Femur (tissue), 1 donor: ENCODE results near the gene CDH15.
A peak's percentile ranks its signal among the peaks of the same experiment; 100 is the strongest.

ENCODE experiments used
- DNase-seq: peaks from one replicate; pipeline ENCODE4 v3.0.0-alpha.2; 2017

CDH15 gene

DNA sequence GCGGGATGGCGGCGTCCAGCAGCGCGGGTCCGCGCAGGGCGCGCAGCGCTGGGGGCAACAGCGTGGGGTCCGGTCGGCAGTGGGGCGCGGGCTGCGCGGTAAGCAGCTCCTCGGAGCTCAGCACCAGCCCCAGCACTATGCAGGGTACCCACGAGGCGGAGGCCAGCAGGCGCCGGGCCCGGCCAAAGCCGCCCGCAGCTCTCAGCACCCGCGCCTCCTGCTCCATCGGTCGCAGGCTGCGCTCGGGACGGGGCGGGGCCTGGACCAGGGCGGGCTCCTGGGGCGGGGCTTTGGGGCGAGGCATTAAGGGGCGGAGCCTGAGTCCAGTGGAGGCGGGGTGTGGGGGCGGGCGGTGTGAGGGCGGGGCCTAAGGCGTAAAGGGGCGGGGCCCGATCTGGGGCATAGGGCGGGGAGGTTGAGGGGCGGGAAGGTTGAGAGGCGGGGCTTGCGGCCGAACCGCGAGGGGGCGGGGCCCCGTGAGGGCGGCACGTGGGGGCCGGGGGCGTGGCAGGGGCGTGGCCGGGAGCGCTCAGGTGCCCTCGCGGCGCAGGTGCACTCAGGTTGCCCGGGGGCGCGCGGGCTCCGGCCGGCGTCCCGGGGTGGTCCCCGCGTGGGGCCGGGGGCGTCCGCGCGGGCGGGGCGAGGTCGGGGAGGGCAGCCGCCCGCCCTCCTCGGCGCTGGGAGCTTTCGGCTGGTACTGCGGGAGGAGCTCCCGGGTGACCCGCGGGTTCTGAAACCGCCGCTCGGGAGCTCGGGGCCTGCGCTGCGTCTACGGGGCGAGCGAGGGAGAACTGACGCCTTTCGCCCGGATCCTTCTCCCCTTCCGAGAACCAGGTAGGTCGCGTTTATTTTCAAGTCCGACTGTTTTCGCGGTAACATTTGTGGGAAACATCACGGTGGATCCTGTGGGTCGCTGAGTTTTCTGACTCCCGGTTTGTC is 30.2 kb downstream of the CDH15 start:
- DNase-seq: peak; percentile 78

DNA sequence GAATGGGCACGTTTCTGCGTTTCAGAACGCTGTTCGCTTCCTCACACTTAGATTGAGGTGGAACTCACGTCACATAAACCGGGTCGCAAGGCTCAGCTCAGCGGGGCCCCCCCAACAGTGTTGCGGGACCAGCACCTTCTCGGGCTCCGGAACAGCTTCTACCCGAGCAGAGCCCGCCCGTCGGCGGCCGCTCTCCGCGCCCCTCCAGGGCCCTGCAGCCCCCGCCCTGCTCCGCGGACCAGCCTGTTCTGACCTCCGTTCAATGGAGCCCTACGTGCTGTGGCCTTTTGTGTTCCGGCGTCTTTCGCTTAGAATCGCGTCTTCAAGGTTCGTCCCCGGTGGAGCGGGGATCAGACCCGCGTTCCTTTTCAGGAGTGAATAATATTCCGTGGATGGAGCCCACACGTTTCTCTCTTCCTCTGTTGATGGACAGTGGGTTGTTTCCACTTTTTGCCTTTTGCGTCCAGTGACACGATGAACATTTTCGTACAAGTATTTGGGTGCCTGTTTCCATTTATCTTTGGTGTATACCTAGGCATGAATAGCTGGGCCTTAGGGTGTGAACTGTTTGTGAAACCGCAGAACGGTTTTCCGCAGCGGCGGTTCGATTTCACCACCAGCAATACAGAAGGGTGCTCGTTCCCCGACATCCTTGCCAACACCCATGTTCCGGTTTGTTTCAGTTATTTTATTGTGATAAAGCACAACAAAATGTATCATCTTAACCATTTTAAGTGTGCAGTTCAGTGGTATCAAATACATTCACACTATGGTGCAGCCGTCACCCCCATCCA is 31.1 kb downstream of the CDH15 start:
- DNase-seq: no peak

DNA sequence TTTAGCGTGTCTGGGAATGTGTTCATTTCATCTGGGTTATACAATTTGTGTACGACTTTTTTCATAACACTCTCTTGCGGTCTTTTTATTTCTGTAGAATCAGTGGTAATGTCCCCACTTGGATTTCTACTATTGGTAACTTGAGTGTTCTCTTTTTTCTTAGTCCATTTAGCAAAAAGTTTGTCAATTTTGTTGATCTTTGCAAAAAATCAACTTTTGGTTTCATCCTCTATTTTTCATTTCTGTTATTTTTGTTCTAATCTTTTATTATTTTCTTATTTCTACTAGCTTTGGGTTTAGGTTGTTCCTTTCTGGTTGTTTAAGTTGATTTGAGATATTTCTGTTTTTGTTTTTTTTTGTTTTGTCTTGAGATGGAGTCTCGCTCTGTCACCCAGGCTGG is 36.4 kb downstream of the CDH15 start:
- DNase-seq: no peak

DNA sequence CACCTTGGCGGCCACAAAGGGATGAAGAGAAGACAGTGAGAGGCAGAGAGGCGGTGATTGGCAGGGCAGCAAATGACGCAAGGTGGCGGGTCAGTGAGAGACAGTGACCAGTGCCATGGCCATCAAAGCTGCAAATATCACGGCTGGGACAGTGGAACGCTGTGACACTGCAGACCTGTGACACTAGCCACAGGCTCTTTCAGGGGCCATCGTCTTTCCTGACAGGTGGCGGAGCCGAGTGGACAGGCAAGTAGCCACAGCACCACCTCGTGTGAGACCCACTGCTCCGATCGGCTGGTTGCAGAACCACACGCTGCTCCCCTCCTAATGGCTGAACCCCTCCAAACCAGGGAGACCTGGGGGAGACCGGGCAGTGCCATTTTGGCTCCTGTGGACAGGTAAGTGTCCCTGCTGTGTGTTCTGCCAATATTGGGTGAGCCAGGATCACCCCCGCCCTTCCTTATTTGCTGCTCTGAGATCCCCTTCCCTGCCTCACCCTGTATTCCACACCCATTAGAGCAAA is 38.0 kb downstream of the CDH15 start:
- no peak for DNase-seq

DNA sequence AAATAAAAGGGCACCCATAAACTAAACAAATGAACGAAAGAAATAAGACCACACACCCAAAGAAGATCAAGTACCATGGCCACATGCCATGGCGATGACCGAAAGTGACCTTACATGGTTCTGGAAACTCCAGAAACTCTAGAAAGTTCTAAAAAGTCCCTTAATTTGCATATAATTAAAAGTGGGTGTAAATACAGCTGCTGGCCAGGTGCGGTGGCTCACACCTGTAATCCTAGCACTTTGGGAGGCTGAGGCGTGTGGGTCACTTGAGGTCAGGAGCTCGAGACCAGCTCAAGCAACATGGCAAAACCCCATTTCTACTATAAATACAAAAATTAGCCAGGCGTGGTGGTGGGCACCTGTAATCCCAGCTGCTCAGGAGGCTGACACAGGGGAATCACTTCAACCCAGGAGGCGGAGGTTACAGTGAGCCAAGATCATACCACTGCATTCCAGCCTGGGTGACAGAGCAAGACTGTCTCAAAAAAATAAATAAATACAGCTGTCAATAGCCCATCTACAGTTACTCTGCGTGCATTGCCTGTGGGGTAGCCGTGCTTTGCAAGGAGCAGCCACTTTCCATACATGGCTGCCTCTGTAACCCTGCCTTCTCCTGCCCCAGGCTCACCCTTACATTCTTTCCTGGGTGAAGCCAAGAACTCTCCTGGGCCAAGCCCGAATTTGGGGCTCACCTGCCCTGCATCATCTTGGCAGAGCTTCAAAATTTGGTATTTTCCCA is 38.8 kb downstream of the CDH15 start:
- DNase-seq: no peak

DNA sequence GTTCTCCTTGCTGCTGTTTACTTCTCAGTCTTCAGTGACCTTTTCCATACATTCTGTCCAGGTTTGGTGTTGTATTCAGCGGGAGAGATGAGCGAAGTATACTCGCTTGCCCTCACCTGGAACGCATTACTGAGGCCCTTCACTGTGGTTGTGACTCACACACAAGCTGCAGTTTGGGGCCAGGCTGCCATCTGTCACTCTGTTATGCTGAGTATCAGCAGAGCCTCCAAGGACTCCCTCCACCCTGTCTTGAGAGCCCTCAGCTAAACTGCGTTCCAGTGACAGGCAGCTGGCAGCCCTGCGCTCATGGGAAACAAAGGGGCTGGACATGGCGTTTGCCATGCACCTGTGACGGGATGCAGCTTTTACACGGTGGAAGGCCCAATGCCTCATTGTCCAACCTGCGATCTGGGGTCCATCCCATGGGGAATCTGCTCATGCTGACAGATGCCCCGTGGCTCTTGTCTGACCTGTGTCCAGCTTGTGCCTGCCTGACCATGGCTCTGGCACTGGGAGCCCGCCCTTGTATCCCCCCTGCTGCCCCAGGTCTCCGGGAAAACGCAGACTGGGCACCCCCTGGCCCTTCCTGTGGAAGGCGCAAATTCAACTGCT is 39.5 kb downstream of the CDH15 start:
- DNase-seq: no peak

DNA sequence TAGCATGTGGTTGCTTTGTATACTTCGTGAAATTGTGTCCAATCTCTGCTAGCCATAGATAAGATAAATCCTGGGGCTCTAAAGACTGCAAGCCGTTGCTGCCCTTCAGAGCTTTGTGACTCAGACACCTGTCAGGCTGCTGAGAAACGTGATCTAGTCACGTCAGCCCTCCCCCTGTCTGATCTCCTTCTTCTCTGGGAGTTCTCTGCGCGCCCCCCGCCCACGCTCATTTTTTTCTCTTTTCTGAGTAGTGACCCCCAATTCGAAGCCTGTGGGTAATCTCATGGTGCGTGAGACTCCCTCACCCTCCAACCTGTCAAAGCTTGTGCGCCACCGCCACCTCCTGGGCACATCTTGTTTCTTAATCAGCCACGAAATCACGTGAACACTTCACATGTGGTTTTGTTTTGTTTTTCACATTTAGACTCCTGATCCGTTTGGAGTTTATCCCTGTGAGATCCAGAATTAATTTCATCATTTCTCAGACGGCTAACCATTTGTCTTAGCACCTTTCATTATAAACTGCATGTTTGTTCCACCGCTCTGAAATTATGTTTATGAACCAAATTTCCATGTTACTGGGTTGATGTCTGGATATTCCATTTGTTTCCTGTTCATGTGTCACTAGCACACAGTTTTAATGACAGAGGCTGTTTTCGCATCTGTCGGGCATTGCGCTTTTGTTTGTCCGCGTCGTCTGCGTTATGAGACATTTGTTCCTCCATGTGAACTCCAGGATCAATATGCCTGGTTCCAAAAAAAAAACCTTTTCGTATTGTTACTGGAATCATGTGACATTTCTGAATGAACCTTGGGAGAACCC is 45.0 kb downstream of the CDH15 start:
- DNase-seq: peak; percentile 87

DNA sequence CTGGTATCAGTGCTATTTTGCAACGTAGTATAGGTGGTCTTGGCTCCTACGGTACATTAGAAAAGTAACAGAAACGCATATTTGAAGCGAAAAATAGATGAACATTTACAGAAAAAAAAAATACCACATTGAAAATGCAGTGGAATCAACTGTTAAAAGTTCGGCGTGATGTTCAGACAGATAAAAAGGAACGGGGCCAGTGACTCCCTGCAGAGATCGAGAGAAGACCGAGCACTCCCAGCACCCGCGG is 45.5 kb downstream of the CDH15 start:
- DNase-seq: no peak

DNA sequence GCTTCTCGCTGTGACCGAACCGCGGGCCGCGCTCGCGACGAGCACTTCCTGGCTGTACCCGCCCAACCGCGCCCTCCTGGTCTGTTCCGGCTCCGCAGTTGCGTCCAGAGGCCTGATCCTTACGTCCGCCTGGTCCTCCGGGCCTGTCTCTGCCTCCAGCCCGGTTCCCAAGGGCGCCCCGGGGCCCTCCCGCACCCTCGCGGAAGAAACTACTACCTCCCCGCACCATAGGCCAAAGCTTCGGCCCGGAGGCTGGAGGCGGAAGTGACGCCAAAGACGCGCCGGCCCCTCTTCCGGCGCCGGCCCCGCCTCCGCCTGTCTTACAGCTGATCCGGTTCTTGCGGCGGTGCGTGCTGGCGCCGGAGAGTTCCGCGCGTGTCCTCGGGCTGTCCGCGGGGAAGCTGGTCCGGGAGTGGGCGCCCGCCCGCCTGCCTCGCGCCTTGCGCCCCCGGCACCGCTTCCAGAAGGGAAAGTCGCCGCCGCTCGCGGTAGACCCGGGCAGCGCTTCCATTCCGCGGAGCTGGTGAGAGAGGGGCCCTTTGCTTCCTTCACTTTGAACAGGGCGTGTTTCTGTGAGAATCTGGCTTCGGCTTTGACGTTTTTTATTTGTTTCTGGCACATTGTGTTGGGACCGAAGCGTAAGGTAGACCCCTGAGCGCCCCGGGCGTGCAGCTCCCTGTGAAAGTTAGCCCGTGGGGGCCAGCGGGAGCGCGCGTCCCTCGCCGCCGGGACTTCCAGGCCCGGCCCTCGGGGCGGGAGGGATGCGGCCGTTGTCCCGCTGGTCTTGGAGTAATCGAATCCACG is 46.0 kb downstream of the CDH15 start, which contains the start of gene ZNF778:
ZNF778 (plus strand) TSS at position 316 of the 804 bp plus-strand sequence. CDS start 3,425 bp downstream, outside the sequence.
- DNase-seq: peak; percentile 91

DNA sequence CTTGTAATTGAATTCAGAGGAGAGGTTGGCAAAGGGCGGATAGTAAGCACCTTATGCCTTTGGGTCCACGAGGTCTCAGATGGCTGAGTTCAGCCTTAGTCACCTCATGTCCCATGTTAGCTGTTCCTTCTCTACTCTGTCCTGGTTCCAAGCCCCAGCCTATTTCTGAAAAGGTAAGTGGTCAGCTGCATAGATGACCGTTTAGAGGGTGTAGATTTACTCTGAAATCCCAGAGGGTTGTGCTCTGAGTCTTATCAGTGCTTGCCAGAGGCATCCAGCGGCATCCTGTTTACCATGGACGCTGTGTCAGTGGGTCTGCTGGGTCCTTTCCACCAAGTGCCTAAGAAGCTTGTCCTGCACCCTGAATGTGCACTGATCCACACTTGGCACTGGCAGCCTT is 47.8 kb downstream of the CDH15 start:
- DNase-seq: no peak

DNA sequence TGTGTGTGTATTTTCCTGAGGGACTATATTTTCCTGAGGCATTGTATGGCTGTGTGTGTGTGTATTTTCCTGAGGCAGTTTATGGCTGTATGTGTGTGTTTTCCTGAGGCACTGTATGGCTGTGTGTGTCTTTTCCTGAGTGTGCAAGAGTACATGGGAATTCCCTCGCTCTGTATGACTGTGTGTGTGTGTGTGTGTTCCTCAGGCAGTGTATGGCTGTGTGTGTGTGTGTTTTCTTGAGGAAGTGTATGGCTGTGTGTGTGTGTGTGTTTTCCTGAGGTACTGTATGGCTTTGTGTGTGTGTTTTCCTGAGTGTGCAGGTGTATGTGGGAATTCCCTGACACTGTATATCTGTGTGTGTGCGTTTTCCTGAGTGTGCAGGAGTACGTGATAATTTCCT is 50.1 kb downstream of the CDH15 start:
- DNase-seq: no peak

DNA sequence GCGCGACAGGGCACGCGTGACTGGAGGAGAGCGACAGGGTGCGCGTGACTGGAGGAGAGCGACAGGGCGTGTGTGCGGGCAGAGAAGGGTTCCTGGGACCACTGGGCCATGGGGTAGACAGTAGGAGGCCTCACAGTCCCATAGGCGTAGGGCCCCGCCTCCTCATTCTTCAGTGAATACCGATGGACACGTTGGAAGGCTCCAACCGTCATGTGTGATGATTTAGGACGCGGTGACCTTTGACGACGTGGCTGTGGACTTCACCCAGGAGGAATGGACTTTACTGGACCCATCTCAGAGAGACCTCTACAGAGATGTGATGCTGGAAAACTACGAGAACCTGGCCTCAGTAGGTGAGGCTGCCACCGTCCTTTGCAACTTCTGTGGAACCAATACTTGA is 51.4 kb downstream of the CDH15 start:
- no peak for DNase-seq

DNA sequence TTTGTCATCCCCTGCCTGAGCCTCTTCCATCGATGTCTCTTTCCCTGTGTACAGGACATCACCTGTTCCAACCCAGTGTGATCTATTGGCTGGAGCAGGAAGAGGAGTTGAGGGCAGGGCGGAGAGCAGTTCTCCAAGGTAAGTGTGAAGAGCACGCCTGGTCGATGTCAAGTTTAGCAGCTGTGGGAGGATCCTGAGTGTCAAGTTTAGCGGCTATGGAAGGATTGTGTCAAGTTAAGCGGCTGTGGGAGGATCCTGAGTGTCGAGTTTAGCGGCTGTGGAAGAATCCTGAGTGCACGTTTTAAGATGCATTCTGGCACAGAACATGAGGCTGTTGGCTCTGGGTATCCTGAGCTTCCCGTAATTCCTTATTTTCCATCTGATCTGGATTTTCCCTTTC is 53.1 kb downstream of the CDH15 start:
- DNase-seq: no peak

DNA sequence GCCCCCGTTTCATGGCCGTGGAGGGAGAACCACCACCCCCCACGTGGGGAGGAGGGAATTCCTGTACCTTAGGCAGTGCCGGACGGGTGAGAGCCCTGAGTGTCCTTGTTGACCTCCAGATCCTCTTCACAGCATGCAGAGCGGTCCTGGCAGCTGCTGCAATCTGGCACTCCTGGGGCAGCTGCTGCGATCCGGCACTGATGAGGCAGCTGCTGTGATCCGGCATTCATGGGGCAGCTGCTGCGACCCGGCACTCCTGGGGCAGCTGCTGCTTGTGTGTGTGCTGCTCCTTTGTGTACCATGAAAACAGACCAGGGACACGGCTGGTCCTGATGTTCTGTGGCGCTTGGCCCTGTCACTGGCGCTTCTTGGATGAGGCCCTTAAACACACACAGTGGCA is 58.7 kb downstream of the CDH15 start:
- DNase-seq: peak; percentile 75

DNA sequence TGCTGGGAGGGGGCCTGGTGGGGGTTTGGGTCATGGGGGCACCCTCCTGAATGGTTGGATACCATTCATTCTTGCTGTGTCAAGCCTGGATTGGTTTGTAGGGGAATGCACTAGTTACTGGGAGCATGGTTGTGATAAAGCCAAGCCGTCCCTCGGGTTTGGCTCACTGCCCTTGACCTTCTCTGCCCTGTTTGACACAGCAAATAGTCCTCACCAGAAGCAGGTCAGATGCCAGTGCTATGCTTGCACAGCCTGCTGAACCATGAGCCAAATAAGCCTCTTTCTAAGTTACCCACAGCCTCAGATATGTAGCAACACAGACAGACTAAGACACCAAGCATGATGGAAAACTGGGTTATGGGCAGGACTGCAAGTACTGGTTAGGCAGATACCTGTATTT is 60.6 kb downstream of the CDH15 start:
- no peak for DNase-seq

DNA sequence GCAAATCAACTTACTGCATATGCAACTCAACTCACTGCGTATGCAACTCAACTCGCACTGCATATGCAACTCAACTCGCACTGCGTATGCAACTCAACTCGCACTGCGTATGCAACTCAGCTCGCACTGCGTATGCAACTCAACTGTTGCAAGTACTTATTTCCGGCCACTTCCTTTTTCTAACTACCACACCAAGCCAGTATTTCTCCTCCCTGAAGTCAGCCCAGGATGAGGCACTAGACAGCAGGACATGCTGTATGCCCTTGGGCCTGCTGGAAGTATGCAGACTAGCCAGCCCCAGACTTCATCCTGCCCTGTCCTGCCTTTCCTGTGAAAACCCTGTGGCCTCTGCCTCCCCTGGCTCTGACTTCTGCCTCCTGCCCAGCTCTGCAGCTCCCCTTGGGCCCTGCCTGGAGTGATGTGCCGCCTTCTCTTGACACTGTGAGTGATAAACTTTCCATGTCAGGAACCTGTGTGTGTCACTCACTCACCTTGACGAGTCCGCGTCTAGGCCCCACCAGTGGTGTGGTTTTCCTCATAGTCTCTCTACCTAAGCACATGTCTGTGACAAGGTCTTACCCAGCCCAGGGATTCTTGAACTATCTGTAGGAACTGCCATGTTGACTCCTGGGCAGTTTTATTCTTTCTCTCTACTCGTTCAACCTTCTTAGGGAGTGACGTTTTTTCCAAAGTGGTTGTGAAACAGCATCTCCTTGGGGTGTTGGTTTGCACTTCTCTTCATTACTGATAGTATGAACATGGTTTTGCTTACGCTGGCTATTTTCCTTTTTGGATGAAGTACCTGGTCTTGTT is 62.3 kb downstream of the CDH15 start:
- DNase-seq: no peak

DNA sequence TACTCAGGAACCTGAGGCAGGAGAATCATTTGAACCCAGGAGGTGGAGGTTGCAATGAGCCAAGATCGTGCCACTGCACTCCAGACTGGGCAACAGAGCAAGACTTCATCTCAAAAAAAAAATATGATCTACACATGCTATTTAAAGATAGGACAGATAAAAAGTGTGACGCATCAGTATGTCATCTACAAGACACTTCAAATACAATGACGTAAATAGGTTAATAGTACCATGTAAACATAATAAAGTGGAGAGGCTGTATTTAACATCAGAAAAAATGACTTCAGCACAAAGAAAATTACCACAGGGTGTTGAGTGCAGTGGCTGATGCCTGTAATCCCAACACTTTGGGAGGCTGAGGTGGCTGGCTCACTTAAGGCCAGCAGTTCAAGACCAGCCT is 66.2 kb downstream of the CDH15 start:
- no peak for DNase-seq

DNA sequence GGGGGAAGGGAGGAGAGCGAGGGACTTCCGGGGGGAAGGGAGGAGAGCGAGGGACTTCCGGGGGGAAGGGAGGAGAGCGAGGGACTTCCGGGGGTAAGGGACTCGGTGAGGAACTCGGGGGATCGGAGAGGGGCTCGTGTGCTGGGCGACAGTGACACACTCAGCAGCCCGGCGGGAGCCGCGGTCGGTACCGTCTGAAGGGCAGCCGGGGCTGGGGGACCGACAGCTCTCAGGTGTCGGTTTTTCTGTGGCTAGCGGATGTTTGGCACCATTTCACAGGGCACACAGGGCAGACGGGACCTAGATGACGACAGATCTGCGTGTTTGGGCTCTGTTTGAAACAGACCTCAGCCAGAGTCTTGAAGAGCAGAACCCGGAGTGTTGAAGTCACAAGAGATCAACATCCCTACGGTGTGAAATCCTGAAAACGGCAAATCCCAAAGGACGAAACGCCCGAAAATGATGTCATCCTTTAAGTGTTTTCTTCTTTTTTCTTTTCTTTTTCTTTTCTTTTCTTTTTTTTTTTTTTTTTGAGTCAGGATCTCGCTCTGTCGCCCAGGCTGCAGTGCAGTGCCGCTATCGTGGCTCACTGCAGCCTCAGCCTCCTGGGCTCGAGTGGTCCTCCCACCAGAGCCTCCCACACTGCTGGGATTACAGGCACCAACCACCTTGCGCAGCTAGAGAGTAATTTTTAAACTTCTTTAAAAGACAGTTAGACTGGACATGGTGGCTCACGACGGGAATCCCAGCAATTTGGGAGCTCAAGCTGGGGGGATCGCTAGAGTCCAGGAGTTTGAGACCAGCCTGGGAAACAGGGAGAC is 69.8 kb downstream of the CDH15 start:
- DNase-seq: peak; percentile 85

DNA sequence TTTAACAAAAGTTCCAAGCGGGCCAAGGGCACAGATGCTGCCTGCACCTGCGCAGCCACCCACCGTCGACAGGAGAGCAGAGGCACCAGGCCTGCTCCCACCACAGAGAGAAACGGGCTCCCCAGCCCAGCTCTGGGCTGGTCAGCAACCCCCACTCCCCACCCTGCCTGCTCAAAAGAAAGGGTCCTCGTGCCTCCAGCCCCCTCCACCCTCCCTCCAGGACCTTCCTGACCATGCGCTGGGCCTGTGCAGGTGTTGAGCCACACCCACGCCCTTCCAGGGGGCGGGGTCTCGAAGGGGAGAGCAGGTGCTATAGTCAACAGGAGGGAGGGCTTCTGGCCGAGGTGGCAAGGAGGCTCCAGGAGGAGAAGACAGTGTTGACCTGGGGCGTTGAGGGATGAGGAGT is 71.2 kb downstream of the CDH15 start:
- DNase-seq: no peak
